ENCODE data around the gene RFNG.

GRCh38 chr17:82076785-82077591 is 25.4 kb upstream of the RFNG start:
- TF ChIP-seq CTCF (IDR thresholded peaks at IDR 0.05) (no peak), EP300 (IDR thresholded peaks at IDR 0.05) (no peak), POLR2A (IDR thresholded peaks at IDR 0.05) (no peak), POLR2AphosphoS5 (IDR thresholded peaks at IDR 0.05) (no peak)
